ENCODE measurements around the gene RCAN3. TPM values are rescaled to one million over a fixed set of nuclear protein-coding genes. Genes with fewer than 3 reads are reported as not detected.
"Not testable (repeated sequence)": the region's sequence is repeated elsewhere in the genome, so short reads cannot be mapped to it uniquely, and the experiment has no call there.

Gene RCAN3
- total RNA-seq, 1 experiment from 2014 or later, result 21.9 TPM

DNA sequence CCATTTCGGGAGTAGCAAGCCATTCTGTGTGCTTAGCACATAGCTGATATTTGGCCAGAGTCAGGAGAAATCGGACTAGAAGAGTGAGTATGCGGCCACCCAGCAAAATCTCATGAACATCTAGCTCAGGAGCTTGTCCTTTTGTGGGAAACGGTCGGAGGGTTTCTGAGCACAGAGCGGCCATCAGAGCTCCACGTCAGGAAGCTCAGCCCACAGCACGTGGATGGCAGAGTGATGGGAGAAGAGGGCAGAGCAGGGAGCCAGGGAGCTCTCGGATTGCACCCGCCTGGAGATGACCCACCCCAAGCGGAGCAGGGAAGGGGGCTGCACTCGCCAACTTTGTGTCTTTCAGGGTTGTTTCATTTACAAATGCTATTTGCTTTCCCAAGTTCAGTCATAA, 13.9 kb downstream of the RCAN3 start:
- Histone ChIP-seq H3K9me2 (ENCODE audit: insufficient read depth) (no peaks in the 10 kb centered on the region), H3K27ac (no peak overlapping the region), H2AFZ (no peak overlapping the region), H3K4me2 (no peak overlapping the region), H3K27me3 (ENCODE audit: insufficient read depth, low read depth) (no peaks in the 10 kb centered on the region), H3K4me3 (no peak overlapping the region), H3F3A (ENCODE audit: insufficient read depth, low read depth) (peaks cover 22% of the 10 kb centered on the region; the same call in 1 of the 2 replicates), H3K4me1 (replicated peaks; ENCODE audit: insufficient read depth) (no peaks in the 10 kb centered on the region), H3K79me2 (ENCODE audit: low read depth) (no peaks in the 10 kb centered on the region), H3K36me3 (ENCODE audit: low read depth) (no peaks in the 10 kb centered on the region), H3K9me3 (ENCODE audit: insufficient read depth, low read depth) (no peaks in the 10 kb centered on the region), H4K20me1 (ENCODE audit: insufficient read depth) (no peaks in the 10 kb centered on the region)
- BruUV-seq (replicated peaks), result no TSS peak
- ChIA-PET CTCF (no interaction called here), POLR2A (ENCODE audit: unreplicated experiment) (no interaction called here)
- no peak for DNase-seq
- TF ChIP-seq EZH2 (IDR thresholded peaks at IDR 0.05; ENCODE audit: low read depth), result no peak
- TF ChIP-seq, protein P1, sequence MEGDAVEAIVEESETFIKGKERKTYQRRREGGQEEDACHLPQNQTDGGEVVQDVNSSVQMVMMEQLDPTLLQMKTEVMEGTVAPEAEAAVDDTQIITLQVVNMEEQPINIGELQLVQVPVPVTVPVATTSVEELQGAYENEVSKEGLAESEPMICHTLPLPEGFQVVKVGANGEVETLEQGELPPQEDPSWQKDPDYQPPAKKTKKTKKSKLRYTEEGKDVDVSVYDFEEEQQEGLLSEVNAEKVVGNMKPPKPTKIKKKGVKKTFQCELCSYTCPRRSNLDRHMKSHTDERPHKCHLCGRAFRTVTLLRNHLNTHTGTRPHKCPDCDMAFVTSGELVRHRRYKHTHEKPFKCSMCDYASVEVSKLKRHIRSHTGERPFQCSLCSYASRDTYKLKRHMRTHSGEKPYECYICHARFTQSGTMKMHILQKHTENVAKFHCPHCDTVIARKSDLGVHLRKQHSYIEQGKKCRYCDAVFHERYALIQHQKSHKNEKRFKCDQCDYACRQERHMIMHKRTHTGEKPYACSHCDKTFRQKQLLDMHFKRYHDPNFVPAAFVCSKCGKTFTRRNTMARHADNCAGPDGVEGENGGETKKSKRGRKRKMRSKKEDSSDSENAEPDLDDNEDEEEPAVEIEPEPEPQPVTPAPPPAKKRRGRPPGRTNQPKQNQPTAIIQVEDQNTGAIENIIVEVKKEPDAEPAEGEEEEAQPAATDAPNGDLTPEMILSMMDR (conservative IDR thresholded peaks at IDR 0.05), result no peak
- intact Hi-C loops (cut with micrococcal nuclease; ENCODE audit: unreplicated experiment), result loop anchor here (5.0 kb wide), 1 partner anchor 99 kb away; the partner anchor contains the start of gene NIPAL3

DNA sequence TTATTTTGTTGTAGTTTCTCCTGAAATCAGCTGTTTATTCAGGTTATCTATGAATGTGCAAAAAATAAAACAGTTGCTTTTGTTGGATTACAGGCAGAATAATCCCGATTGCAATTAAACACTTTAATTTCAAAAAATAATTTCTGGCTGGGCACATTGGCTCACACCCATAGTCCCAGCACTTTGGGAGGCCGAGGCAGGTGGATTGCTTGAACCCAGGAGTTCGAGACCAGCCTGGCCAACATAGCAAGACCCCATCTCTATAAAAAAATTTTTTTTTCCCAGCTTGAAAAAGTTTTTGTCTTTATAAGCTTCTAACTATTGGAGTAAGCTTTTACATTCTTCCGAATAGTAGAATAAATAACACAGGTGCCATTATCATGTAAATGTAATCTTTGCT, 15.3 kb downstream of the RCAN3 start:
- Histone ChIP-seq H3K4me1 (replicated peaks; ENCODE audit: insufficient read depth) (no peaks in the 10 kb centered on the region), H3K36me3 (ENCODE audit: low read depth) (no peaks in the 10 kb centered on the region), H3K27ac (no peak overlapping the region), H3K9me3 (ENCODE audit: insufficient read depth, low read depth) (no peaks in the 10 kb centered on the region), H2AFZ (no peak overlapping the region), H4K20me1 (ENCODE audit: insufficient read depth) (no peaks in the 10 kb centered on the region), H3K4me3 (no peak overlapping the region), H3K79me2 (ENCODE audit: low read depth) (no peaks in the 10 kb centered on the region), H3K4me2 (no peak overlapping the region), H3K9me2 (ENCODE audit: insufficient read depth) (no peaks in the 10 kb centered on the region), H3K27me3 (ENCODE audit: insufficient read depth, low read depth) (no peaks in the 10 kb centered on the region), H3F3A (ENCODE audit: insufficient read depth, low read depth) (peaks cover 22% of the 10 kb centered on the region; the same call in 1 of the 2 replicates)
- DNase-seq, result no peak
- no TSS peak for BruUV-seq (replicated peaks)
- ChIA-PET POLR2A (ENCODE audit: unreplicated experiment) (no interaction called here), CTCF (no interaction called here)
- TF ChIP-seq, protein P1 (conservative IDR thresholded peaks at IDR 0.05), result no peak
- TF ChIP-seq EZH2 (IDR thresholded peaks at IDR 0.05; ENCODE audit: low read depth), result no peak
- intact Hi-C loops (cut with micrococcal nuclease; ENCODE audit: unreplicated experiment), result loop anchor here (5.0 kb wide), 1 partner anchor 101 kb away; the partner anchor contains the start of gene NIPAL3

DNA sequence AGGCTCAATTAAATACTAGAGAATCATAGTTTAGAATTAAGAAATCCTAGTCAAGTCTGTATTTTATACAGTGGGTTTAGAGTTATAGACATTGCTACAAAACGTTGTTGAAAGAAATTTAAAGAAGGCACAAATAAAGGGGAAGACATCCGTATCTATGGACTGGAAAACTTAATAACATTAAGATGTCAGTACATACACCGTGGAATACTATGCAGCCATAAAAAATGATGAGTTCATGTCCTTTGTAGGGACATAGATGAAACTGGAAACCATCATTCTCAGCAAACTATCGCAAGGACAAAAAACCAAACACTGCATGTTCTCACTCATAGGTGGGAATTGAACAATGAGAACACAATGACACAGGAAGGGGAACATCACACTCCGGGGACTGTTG, 17.6 kb downstream of the RCAN3 start:
- CTCF ChIA-PET; DNase-seq; H3K27me3 ChIP-seq (ENCODE audit: insufficient read depth, low read depth); H3K4me2 ChIP-seq; H3K4me1 ChIP-seq (replicated peaks; ENCODE audit: insufficient read depth); POLR2A ChIA-PET (ENCODE audit: unreplicated experiment); H3K36me3 ChIP-seq (ENCODE audit: low read depth); BruUV-seq (replicated peaks); H3K79me2 ChIP-seq (ENCODE audit: low read depth); H3K9me2 ChIP-seq (ENCODE audit: insufficient read depth); H3K4me3 ChIP-seq; H4K20me1 ChIP-seq (ENCODE audit: insufficient read depth); H3K27ac ChIP-seq; H2AFZ ChIP-seq; intact Hi-C loops (cut with micrococcal nuclease; ENCODE audit: unreplicated experiment); H3K9me3 ChIP-seq (ENCODE audit: insufficient read depth, low read depth): not testable (repeated sequence)
- H3F3A ChIP-seq (ENCODE audit: insufficient read depth, low read depth), result peaks cover 14% of the 10 kb centered on the region; the same call in 1 of the 2 replicates

DNA sequence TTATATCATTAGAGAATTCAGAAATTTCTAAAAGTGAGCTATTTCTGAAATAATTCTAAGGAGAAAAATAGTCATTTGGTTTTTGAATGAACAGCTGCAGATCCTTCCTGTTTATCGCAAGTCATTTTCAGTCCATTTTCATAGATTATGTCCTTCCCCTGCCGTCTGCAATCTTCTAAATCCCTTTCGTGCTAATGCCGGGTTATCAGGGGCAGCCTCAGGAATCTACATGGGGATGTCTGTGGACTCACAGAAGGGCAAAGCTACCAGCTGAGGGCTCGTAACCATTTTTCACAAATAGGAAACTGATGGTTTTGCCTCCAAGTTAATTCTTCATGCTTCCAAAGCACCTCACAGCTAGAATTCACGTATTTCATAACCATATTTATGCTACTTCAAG, 23.0 kb downstream of the RCAN3 start:
- no peak overlapping the region for H3K27ac ChIP-seq
- CTCF ChIA-PET, result interaction anchor here (0.6 kb wide), 1 partner anchor 583 kb away, joined by 9 read pairs; no protein-coding TSS in a partner anchor
- DNase-seq, result no peak
- H2AFZ ChIP-seq, result no peak overlapping the region
- no peaks in the 10 kb centered on the region for H3K27me3 ChIP-seq (ENCODE audit: insufficient read depth, low read depth)
- no peaks in the 10 kb centered on the region for H3K4me1 ChIP-seq (replicated peaks; ENCODE audit: insufficient read depth)
- H3K9me3 ChIP-seq (ENCODE audit: insufficient read depth, low read depth), result no peaks in the 10 kb centered on the region
- no peaks in the 10 kb centered on the region for H3K9me2 ChIP-seq (ENCODE audit: insufficient read depth)
- H3K36me3 ChIP-seq (ENCODE audit: low read depth), result no peaks in the 10 kb centered on the region
- POLR2A ChIA-PET (ENCODE audit: unreplicated experiment), result no interaction called here
- BruUV-seq (replicated peaks), result no TSS peak
- intact Hi-C loops (cut with micrococcal nuclease; ENCODE audit: unreplicated experiment), result no loop called here
- H4K20me1 ChIP-seq (ENCODE audit: insufficient read depth), result no peaks in the 10 kb centered on the region
- TF ChIP-seq, protein P1 (conservative IDR thresholded peaks at IDR 0.05), result no peak
- TF ChIP-seq EZH2 (IDR thresholded peaks at IDR 0.05; ENCODE audit: low read depth), result no peak
- no peak overlapping the region for H3K4me2 ChIP-seq
- no peak overlapping the region for H3K4me3 ChIP-seq
- no peaks in the 10 kb centered on the region for H3F3A ChIP-seq (ENCODE audit: insufficient read depth, low read depth)
- H3K79me2 ChIP-seq (ENCODE audit: low read depth), result no peaks in the 10 kb centered on the region
